K562 (cell line): ENCODE data around the gene ZNF593OS. TPM values are rescaled to one million over a fixed set of nuclear protein-coding genes. Genes with fewer than 3 reads are reported as not detected.

Experiments used
- AFF4 ChIP-seq: sonication (generic); formaldehyde crosslinking; IDR thresholded peaks from 2 replicates; pipeline ENCODE4 v1.8.0; 2023; ENCODE audit warnings: mild to moderate bottlenecking, missing genetic modification reagents
- ATF7 ChIP-seq: fragments of 450-650 bp; IDR thresholded peaks from 2 replicates; pipeline ENCODE4 v1.7.1; 2014; ENCODE audit warnings: mild to moderate bottlenecking, moderate library complexity
- ESRRB ChIP-seq: fragments of 250-450 bp; sonication (Bioruptor Pico); IDR thresholded peaks from 2 replicates; pipeline ENCODE4 v1.5.0; 2020; ENCODE audit warnings: mild to moderate bottlenecking, moderate library complexity, borderline replicate concordance
- HDAC6 ChIP-seq: IDR thresholded peaks from 2 replicates; pipeline ENCODE4 v1.6.1; 2012; ENCODE audit warnings: low read depth, mild to moderate bottlenecking, control low read depth, inconsistent platforms, low read length, moderate library complexity
- HLTF ChIP-seq: fragments of 450-650 bp; IDR thresholded peaks from 2 replicates; pipeline ENCODE4 v1.6.1; 2016
- MCM2 ChIP-seq: fragments of 450-650 bp; IDR thresholded peaks from 2 replicates; pipeline ENCODE4 v1.6.1; 2017; ENCODE audit warnings: low read depth, mild to moderate bottlenecking
- MYC ChIP-seq, 2 experiments: fragments of 250-450 bp in 1 of 2; sonication (Bioruptor Pico) in 1 of 2; IDR thresholded peaks; 2 replicates each; pipeline versions ENCODE4 v1.5.1 to v1.6.1; 2012 to 2021; ENCODE audit warnings: low read depth in 2 of 2, borderline replicate concordance in 1 of 2, improper control_type of control experiment in 1 of 2, low read length in 1 of 2, mild to moderate bottlenecking in 1 of 2, moderate library complexity in 1 of 2
- POLR2AphosphoS2 ChIP-seq: IDR thresholded peaks from 2 replicates; pipeline ENCODE4 v1.6.1; 2012; ENCODE audit warnings: low read length, improper control_type of control experiment
- RERE ChIP-seq: sonication (generic); formaldehyde crosslinking; IDR thresholded peaks from 2 replicates; pipeline ENCODE4 v1.8.0; 2023; ENCODE audit warnings: missing genetic modification reagents, mild to moderate bottlenecking, borderline replicate concordance
- U2AF1 ChIP-seq: fragments of 200-400 bp; formaldehyde crosslinking; optimal IDR thresholded peaks from 2 replicates; pipeline ENCODE3; 2017; ENCODE audit warnings: mild to moderate bottlenecking, low read depth, low read length, moderate library complexity
- ZNF184 ChIP-seq: sonication (generic); formaldehyde crosslinking; IDR thresholded peaks from 2 replicates; pipeline ENCODE4 v1.5.0; 2020; ENCODE audit warnings: missing genetic modification reagents
- polyA plus RNA-seq, 8 experiments: library from polyadenylated mRNA; depleted of rRNA in 4 of 8; stranded (reverse) in 5 of 8; unstranded in 3 of 8; fragments of >200 nt; fragmentation: Nextera tagmentation in 2 of 8; fragmentation: Illumina TruSeq in 1 of 8; extraction: Ambion mirVana in 2 of 8; extraction: Trizol in 1 of 8; gene quantifications; 2 replicates each; pipeline versions ENCODE4 v1.2.1 to v1.2.3, GENCODE V29; 2011 to 2014; ENCODE audit warnings: inconsistent platforms in 1 of 8, missing spikeins in 1 of 8
- total RNA-seq, 7 experiments: library from RNA; depleted of rRNA in 6 of 7; stranded (reverse); fragments of >200 nt in 6 of 7; fragmentation: Illumina TruSeq in 2 of 7; extraction: Trizol in 2 of 7; gene quantifications; 2 replicates each; pipeline versions ENCODE4 v1.2.1 to v1.2.3, GENCODE V29; 2011 to 2021; ENCODE audit warnings: low replicate concordance in 1 of 7

The ZNF593OS gene
- total and polyA plus RNA-seq, 9 of the 15 experiments (the other 6 are each of a cell fraction or from before 2014, with no cell fraction given), result 0.24 to 0.27 TPM; not detected in 7

GRCh38 chr1:26145041-26145959, 26.3 kb downstream of the ZNF593OS start (continued):
- TF ChIP-seq RERE (CRISPR knock-in tag) (0 out of 2 replicates have a peak, but pooled peaks have one; percentile 56), HLTF (no peak), POLR2AphosphoS2 (no peak), MYC (IDR thresholded peaks at IDR 0.05; ENCODE audit: low read depth, low read length) (peak; percentile 60; the same call in 1 of the 2 replicates), MYC (CRISPR knock-in tag; IDR thresholded peaks at IDR 0.05; ENCODE audit: borderline replicate concordance, low read depth) (no peak), MCM2 (no peak), ESRRB (CRISPR knock-in tag) (no peak), ATF7 (peak; percentile 48; the same call in 1 of the 2 replicates), ZNF184 (CRISPR knock-in tag) (no peak), HDAC6 (no peak), AFF4 (CRISPR knock-in tag) (0 out of 2 replicates have a peak, but pooled peaks have one; percentile 56), U2AF1 (no peak)
